HG02885 (cell line): ENCODE data around the gene RGP1.

Experiments
- ATAC-seq: cut with Tn5 transposase; IDR thresholded peaks from one replicate; pipeline ENCODE4 v1.9.1; 2021; ENCODE audit warnings: mild to moderate bottlenecking; ENCODE audit not compliant: unreplicated experiment, poor library complexity

RGP1 gene

GRCh38 chr9:35748858-35749514 is at the start of gene RGP1, which contains the start of gene GBA2:
Gene RGP1, plus strand, starts transcription at chr9:35749287. Its CDS starts 469 bp downstream, at chr9:35749756.
Gene GBA2, minus strand, starts transcription at chr9:35749228. Its CDS starts 524 bp downstream, at chr9:35748704.
- ATAC-seq, result peak; percentile 89

GRCh38 chr9:35700031-35700430 is 49.1 kb upstream of the RGP1 start:
- no peak for ATAC-seq

GRCh38 chr9:35700942-35701341 is 48.1 kb upstream of the RGP1 start:
- ATAC-seq, result no peak

GRCh38 chr9:35702696-35703095 is 46.4 kb upstream of the RGP1 start:
- ATAC-seq, result no peak

- no peak for ATAC-seq
These were observed 45.0 kb upstream of the RGP1 start for GRCh38 chr9:35703906-35704672.

GRCh38 chr9:35705372-35705771 is 43.7 kb upstream of the RGP1 start:
- no peak for ATAC-seq

- no peak for ATAC-seq
These were observed 43.2 kb upstream of the RGP1 start for GRCh38 chr9:35705836-35706430.

GRCh38 chr9:35706951-35707350 is 42.1 kb upstream of the RGP1 start:
- no peak for ATAC-seq

- no peak for ATAC-seq
These were observed 40.9 kb upstream of the RGP1 start for GRCh38 chr9:35708146-35708545.

- no peak for ATAC-seq
These were observed 38.1 kb upstream of the RGP1 start for GRCh38 chr9:35710818-35711500.

- no peak for ATAC-seq
These were observed 37.3 kb upstream of the RGP1 start for GRCh38 chr9:35711501-35712428.

- no peak for ATAC-seq
These were observed 36.2 kb upstream of the RGP1 start for GRCh38 chr9:35712762-35713400.

GRCh38 chr9:35713578-35713977 is 35.5 kb upstream of the RGP1 start:
- ATAC-seq, result no peak

- ATAC-seq, result no peak
These were observed 35.0 kb upstream of the RGP1 start for GRCh38 chr9:35714123-35714522.

- ATAC-seq, result no peak
These were observed 34.4 kb upstream of the RGP1 start for GRCh38 chr9:35714579-35715252.

- ATAC-seq, result no peak
These were observed 32.9 kb upstream of the RGP1 start for GRCh38 chr9:35716230-35716629.

GRCh38 chr9:35717132-35717870 is 31.8 kb upstream of the RGP1 start:
- no peak for ATAC-seq
